Measurements from ENCODE around the gene TRAPPC2B. TPM values are rescaled to one million over a fixed set of nuclear protein-coding genes. Genes with fewer than 3 reads are reported as not detected.
A peak's percentile ranks its signal among the peaks of the same experiment; 100 is the strongest.

TRAPPC2B gene
- total and polyA plus RNA-seq, 2 donors (not counting 1 experiment from before 2014, with no cell fraction given) = 13.4 to 14.0 TPM

DNA sequence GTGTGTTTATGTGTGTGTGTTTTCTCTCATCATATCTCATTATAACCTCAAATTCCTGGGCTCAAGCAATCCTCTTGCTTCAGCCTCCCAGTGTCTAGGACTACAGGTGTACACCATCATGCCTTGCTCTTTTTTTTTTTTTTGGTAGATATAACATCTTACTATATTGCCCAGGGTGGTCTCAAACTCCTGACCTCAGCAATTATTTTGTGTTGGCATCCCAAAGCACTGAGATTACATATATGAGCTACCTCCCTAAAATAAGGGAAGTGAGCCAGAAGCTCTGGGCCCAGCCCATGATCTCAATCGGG is 43.5 kb upstream of the TRAPPC2B start:
- Histone ChIP-seq H3K4me3 (replicated peaks in 1 of 4; ENCODE audit: control extremely low read depth in 1 of 4, insufficient read depth in 1 of 4, low read depth in 3 of 4, low read length in 4 of 4) (peak overlapping the region; percentile 68 to 96 (median 95)), H3K27me3 (ENCODE audit: control insufficient read depth, insufficient read depth, low read length) (peaks cover 2% of the 10 kb centered on the region), H3K79me2 (ENCODE audit: control insufficient read depth, insufficient read depth, low read length) (peaks cover 28% of the 10 kb centered on the region), H3K4me1 (ENCODE audit: control insufficient read depth, extremely low read depth, insufficient read depth, low read length) (no peaks in the 10 kb centered on the region), H3K9ac (ENCODE audit: insufficient read depth, low read length) (peak overlapping the region; percentile 96), H4K20me1 (ENCODE audit: control insufficient read depth, extremely low read depth, insufficient read depth, low read length) (no peaks in the 10 kb centered on the region), H3K4me2 (ENCODE audit: extremely low read depth, insufficient read depth, low read length) (peak overlapping the region; percentile 81), H3K36me3 (ENCODE audit: control insufficient read depth, insufficient read depth, low read length) (peaks cover 3% of the 10 kb centered on the region), H3K27ac (ENCODE audit: insufficient read depth, low read length) (peak overlapping the region; percentile 83), H2AFZ (ENCODE audit: low read length) (peak overlapping the region; percentile 92), H3K9me3 (ENCODE audit: control insufficient read depth, insufficient read depth, low read depth, low read length) (no peaks in the 10 kb centered on the region)
- no peak for DNase-seq (ENCODE audit: low read depth in 2 of 2)
- TF ChIP-seq, protein P1, sequence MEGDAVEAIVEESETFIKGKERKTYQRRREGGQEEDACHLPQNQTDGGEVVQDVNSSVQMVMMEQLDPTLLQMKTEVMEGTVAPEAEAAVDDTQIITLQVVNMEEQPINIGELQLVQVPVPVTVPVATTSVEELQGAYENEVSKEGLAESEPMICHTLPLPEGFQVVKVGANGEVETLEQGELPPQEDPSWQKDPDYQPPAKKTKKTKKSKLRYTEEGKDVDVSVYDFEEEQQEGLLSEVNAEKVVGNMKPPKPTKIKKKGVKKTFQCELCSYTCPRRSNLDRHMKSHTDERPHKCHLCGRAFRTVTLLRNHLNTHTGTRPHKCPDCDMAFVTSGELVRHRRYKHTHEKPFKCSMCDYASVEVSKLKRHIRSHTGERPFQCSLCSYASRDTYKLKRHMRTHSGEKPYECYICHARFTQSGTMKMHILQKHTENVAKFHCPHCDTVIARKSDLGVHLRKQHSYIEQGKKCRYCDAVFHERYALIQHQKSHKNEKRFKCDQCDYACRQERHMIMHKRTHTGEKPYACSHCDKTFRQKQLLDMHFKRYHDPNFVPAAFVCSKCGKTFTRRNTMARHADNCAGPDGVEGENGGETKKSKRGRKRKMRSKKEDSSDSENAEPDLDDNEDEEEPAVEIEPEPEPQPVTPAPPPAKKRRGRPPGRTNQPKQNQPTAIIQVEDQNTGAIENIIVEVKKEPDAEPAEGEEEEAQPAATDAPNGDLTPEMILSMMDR (conservative IDR thresholded peaks at IDR 0.05 in 1 of 2, IDR thresholded peaks at IDR 0.05 in 1 of 2; ENCODE audit: low read depth in 1 of 2, low read length in 2 of 2) = no peak
- TF ChIP-seq EZH2 (IDR thresholded peaks at IDR 0.05; ENCODE audit: low read length, missing control alignments) = no peak

- peak; percentile 96 for DNase-seq (ENCODE audit: low read depth in 2 of 2)
- peak within 1 kb of the TSS; percentile 96 for H3K9ac ChIP-seq (ENCODE audit: insufficient read depth, low read length)
- H3K27me3 ChIP-seq (ENCODE audit: control insufficient read depth, insufficient read depth, low read length) = peaks cover 2% of the 10 kb centered on the region
- peaks cover 5% of the 10 kb centered on the region for H3K36me3 ChIP-seq (ENCODE audit: control insufficient read depth, insufficient read depth, low read length)
- H2AFZ ChIP-seq (ENCODE audit: low read length) = peak within 1 kb of the TSS; percentile 92
- peak within 1 kb of the TSS; percentile 68 to 96 (median 95) for H3K4me3 ChIP-seq (replicated peaks in 1 of 4; ENCODE audit: control extremely low read depth in 1 of 4, insufficient read depth in 1 of 4, low read depth in 3 of 4, low read length in 4 of 4)
- H3K9me3 ChIP-seq (ENCODE audit: control insufficient read depth, insufficient read depth, low read depth, low read length) = no peaks in the 10 kb centered on the region
- no peak for TF ChIP-seq EZH2 (IDR thresholded peaks at IDR 0.05; ENCODE audit: low read length, missing control alignments)
- TF ChIP-seq, protein P1 (conservative IDR thresholded peaks at IDR 0.05 in 1 of 2, IDR thresholded peaks at IDR 0.05 in 1 of 2; ENCODE audit: low read depth in 1 of 2, low read length in 2 of 2) = no peak
- no peaks in the 10 kb centered on the region for H3K4me1 ChIP-seq (ENCODE audit: control insufficient read depth, extremely low read depth, insufficient read depth, low read length)
- no peaks in the 10 kb centered on the region for H4K20me1 ChIP-seq (ENCODE audit: control insufficient read depth, extremely low read depth, insufficient read depth, low read length)
- peaks cover 28% of the 10 kb centered on the region for H3K79me2 ChIP-seq (ENCODE audit: control insufficient read depth, insufficient read depth, low read length)
- H3K4me2 ChIP-seq (ENCODE audit: extremely low read depth, insufficient read depth, low read length) = peak within 1 kb of the TSS; percentile 95
- H3K27ac ChIP-seq (ENCODE audit: insufficient read depth, low read length) = peak within 1 kb of the TSS; percentile 83
These were observed 42.9 kb upstream of the TRAPPC2B start, which contains the start of gene ZNF543 for GRCh38 chr19:57320180-57321084. Gene ZNF543 (plus strand): TSS chr19:57320472. CDS start chr19:57320854, 382 bp downstream.

DNA sequence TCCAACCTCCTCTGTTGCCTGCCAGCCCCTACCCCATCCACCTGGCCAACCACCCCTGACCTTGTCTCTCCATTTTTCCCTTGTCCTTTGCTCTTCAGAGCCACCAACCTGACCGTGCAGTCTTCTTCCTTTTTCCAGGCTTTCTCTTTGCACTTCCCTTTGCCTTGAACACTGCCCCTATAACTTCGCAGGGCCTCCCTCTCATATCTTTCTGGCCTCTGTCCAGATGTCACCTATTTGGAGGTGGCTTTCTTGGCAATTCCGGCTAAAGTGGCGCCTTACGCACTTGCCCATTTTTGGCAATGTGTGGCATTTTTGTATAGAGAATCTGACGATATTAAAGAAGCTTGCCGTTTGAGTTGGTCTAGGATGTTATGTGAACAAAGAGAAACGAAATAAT is 42.2 kb upstream of the TRAPPC2B start:
- peak overlapping the region; percentile 96 for H3K9ac ChIP-seq (ENCODE audit: insufficient read depth, low read length)
- peak overlapping the region; percentile 62 for H2AFZ ChIP-seq (ENCODE audit: low read length)
- H3K27me3 ChIP-seq (ENCODE audit: control insufficient read depth, insufficient read depth, low read length) = peaks cover 2% of the 10 kb centered on the region
- no peak for DNase-seq (ENCODE audit: low read depth in 2 of 2)
- H3K4me2 ChIP-seq (ENCODE audit: extremely low read depth, insufficient read depth, low read length) = peak overlapping the region; percentile 95
- H3K9me3 ChIP-seq (ENCODE audit: control insufficient read depth, insufficient read depth, low read depth, low read length) = no peaks in the 10 kb centered on the region
- no peaks in the 10 kb centered on the region for H4K20me1 ChIP-seq (ENCODE audit: control insufficient read depth, extremely low read depth, insufficient read depth, low read length)
- peaks cover 6% of the 10 kb centered on the region for H3K36me3 ChIP-seq (ENCODE audit: control insufficient read depth, insufficient read depth, low read length)
- H3K79me2 ChIP-seq (ENCODE audit: control insufficient read depth, insufficient read depth, low read length) = peaks cover 28% of the 10 kb centered on the region
- peak overlapping the region; percentile 83 for H3K27ac ChIP-seq (ENCODE audit: insufficient read depth, low read length)
- H3K4me1 ChIP-seq (ENCODE audit: control insufficient read depth, extremely low read depth, insufficient read depth, low read length) = no peaks in the 10 kb centered on the region
- peak overlapping the region; percentile 68 to 96 (median 95) for H3K4me3 ChIP-seq (replicated peaks in 1 of 4; ENCODE audit: control extremely low read depth in 1 of 4, insufficient read depth in 1 of 4, low read depth in 3 of 4, low read length in 4 of 4)
- no peak for TF ChIP-seq EZH2 (IDR thresholded peaks at IDR 0.05; ENCODE audit: low read length, missing control alignments)
- TF ChIP-seq, protein P1 (conservative IDR thresholded peaks at IDR 0.05 in 1 of 2, IDR thresholded peaks at IDR 0.05 in 1 of 2; ENCODE audit: low read depth in 1 of 2, low read length in 2 of 2) = no peak

Measured in fibroblast of lung (primary cell).